HL-60 (cell line): ENCODE results near the gene PRR7.

Experiments used
- POLR2AphosphoS5 ChIP-seq: IDR thresholded peaks from 2 replicates; pipeline ENCODE4 v1.6.1; 2012; ENCODE audit warnings: low read depth
- TF ChIP-seq, protein P1 (sequence below): IDR thresholded peaks from one replicate; pipeline ENCODE4 v1.5.1; 2011; ENCODE audit warnings: low read length, control low read depth, inconsistent platforms; ENCODE audit not compliant: insufficient read depth

DNA sequence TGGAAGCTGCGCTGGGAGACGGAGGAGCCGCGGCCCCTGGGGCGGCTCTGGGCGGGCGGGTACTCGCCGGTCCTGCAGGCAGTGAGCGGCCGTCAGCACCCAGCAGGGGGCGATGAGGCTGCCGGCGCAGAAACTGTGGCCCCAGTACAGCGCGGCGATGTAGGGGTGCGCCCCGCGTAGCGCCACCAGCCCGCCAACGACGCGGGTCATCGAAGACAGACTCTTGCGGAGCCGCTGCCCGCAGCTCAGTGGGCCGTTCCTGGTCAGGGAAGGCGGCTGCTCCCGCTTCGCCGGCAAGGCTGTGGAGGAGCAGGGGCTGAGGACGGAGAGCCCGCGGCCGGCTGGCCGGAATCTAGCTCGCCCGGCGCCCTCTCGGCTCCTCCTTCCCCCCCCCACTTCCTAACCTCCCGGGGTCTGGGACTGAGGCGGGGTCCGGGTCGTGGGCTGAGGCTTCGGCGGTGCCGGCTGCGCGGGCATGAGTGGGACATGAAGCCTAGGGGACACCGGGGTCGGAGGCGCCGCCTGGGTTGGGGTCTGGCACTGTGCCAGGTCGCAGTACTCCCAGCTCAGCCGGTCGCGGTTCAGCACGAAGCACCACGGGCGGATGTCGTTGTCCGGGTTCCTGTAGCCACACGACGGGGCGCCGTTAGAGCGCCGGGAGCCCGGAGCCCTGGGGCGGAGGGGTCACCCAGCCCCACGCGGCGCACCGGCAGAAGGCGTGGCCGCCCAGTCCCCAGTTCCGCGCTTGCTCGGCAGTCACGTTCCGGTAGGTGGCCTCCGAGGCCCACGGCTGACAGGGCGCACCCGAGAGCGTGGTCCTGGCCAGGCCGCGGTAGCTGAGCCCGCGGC lies 42.6 kb upstream of the PRR7 start:
- TF ChIP-seq, protein P1, sequence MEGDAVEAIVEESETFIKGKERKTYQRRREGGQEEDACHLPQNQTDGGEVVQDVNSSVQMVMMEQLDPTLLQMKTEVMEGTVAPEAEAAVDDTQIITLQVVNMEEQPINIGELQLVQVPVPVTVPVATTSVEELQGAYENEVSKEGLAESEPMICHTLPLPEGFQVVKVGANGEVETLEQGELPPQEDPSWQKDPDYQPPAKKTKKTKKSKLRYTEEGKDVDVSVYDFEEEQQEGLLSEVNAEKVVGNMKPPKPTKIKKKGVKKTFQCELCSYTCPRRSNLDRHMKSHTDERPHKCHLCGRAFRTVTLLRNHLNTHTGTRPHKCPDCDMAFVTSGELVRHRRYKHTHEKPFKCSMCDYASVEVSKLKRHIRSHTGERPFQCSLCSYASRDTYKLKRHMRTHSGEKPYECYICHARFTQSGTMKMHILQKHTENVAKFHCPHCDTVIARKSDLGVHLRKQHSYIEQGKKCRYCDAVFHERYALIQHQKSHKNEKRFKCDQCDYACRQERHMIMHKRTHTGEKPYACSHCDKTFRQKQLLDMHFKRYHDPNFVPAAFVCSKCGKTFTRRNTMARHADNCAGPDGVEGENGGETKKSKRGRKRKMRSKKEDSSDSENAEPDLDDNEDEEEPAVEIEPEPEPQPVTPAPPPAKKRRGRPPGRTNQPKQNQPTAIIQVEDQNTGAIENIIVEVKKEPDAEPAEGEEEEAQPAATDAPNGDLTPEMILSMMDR, result peak; percentile 59
- peak; percentile 22; the same call in 1 of the 2 replicates for TF ChIP-seq POLR2AphosphoS5
